GM20431 (cell line): ENCODE measurements around the gene ELL3.
"Not testable (repeated sequence)": the region's sequence is repeated elsewhere in the genome, so short reads cannot be mapped to it uniquely, and the experiment has no call there.

Experiments used
- in situ Hi-C: fragments of 300-500 bp; cut with MseI, MboI; formaldehyde crosslinking; loops from one replicate; pipeline ENCODE4 v1.15.0; 2020; ENCODE audit warnings: low sequenced_read_pairs; ENCODE audit not compliant: unreplicated experiment

ELL3 gene

GRCh38 chr15:43735416-43735815 lies 41.4 kb downstream of the ELL3 start:
- in situ Hi-C loops: no loop called here

DNA sequence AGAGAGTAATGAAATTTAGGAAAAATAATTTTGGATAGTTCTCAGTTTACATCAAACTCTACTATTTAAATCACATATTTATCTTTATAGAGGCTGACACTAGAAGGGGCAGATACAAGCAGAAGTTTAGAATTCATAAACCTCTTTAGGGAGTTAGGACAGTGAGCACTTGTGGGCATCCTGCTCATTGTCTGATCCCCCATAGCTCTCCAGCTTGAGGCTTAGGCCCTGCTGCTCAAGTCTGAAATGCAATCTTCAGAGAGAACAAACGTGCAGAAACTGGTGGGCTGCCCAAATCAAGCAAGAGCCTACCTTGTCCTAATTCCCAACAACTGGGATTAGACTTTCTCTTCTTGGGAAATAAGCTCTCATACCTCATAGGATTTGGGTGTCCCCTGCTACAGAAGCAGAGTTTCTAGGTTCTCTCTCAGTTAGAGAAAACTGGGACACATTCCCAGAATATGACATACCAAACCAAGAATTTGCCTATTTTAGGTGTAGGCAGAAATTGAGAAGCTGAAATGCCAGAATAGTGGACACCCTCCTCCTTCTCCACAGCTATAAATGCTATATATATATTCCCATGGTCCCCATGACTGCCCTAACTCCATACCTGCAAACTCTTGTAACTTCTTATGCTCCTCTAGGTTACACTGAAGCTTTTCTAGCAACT lies 48.6 kb downstream of the ELL3 start:
- in situ Hi-C loops: not testable (repeated sequence)

DNA sequence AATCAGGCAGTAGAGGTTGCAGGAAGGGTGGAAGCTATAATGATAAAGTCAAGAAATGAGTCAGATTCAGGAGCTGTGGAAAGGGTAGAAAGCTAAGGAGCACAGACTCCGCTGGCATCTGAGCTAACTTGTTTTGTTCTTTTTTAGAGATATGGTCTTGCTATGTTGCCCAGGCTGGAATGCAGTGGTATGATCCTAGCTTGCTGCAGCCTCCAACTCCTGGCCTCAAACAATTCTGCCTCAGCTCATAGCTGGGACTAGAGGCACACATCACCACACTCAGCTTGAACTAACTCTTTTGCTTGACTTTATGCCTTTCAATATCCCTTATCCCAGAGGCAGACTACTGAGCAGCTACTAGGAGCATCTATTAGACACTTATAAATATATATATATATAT lies 50.5 kb downstream of the ELL3 start:
- in situ Hi-C loops: not testable (repeated sequence)

- in situ Hi-C loops: no loop called here
These were observed 53.6 kb downstream of the ELL3 start for GRCh38 chr15:43723151-43723550.
